DND-41 (cell line): Measurements from ENCODE around the gene SRSF10.
"Not testable (repeated sequence)": the region's sequence is repeated elsewhere in the genome, so short reads cannot be mapped to it uniquely, and the experiment has no call there.

Experiments used
- ATAC-seq: fragments of 200-7000 bp; cut with Tn5 transposase; 3 replicates; pipeline ENCODE4 v1.9.1; 2021; ENCODE audit warnings: low read depth; ENCODE audit not compliant: insufficient read depth
- DNase-seq: peaks from one replicate; pipeline ENCODE4 v3.0.0-alpha.2; 2020
- H2AFZ ChIP-seq: 2 replicates; pipeline ENCODE4 v1.6.0; 2012; ENCODE audit warnings: low read depth, low read length
- H3K27ac ChIP-seq: 2 replicates; pipeline ENCODE4 v1.5.1; 2012; ENCODE audit warnings: low read length, inconsistent platforms
- H3K27me3 ChIP-seq: fragments of 200-600 bp; sonication (generic); 2 replicates; pipeline ENCODE4 v1.6.0; 2012; ENCODE audit warnings: low read length, mild to moderate bottlenecking, inconsistent platforms; ENCODE audit not compliant: insufficient read depth, poor library complexity
- H3K36me3 ChIP-seq: 2 replicates; pipeline ENCODE4 v1.5.1; 2012; ENCODE audit warnings: low read length, inconsistent platforms; ENCODE audit not compliant: insufficient read depth
- H3K4me1 ChIP-seq: 2 replicates; pipeline ENCODE4 v1.5.1; 2012; ENCODE audit warnings: mild to moderate bottlenecking, low read length; ENCODE audit not compliant: insufficient read depth
- H3K4me2 ChIP-seq: 2 replicates; pipeline ENCODE4 v1.6.0; 2012; ENCODE audit warnings: mild to moderate bottlenecking, moderate library complexity, low read length, inconsistent platforms; ENCODE audit not compliant: insufficient read depth
- H3K4me3 ChIP-seq, 2 experiments: fragments of 200-600 bp in 1 of 2; shearing (Covaris generic) in 1 of 2; 2 replicates each; pipeline ENCODE4 v1.5.1; 2012 to 2016; ENCODE audit warnings: inconsistent platforms in 2 of 2, low read length in 2 of 2, mild to moderate bottlenecking in 2 of 2, low read depth in 1 of 2, moderate library complexity in 1 of 2
- H3K79me2 ChIP-seq: 2 replicates; pipeline ENCODE4 v1.6.0; 2012; ENCODE audit warnings: low read length, inconsistent platforms; ENCODE audit not compliant: insufficient read depth
- H3K9ac ChIP-seq: 2 replicates; pipeline ENCODE4 v1.6.0; 2012; ENCODE audit warnings: low read depth, mild to moderate bottlenecking, inconsistent platforms, low read length, moderate library complexity
- H3K9me3 ChIP-seq: 2 replicates; pipeline ENCODE4 v1.5.1; 2012; ENCODE audit warnings: low read length, moderate library complexity, mild to moderate bottlenecking, inconsistent platforms; ENCODE audit not compliant: insufficient read depth, severe bottlenecking
- H4K20me1 ChIP-seq: 2 replicates; pipeline ENCODE4 v1.6.0; 2012; ENCODE audit warnings: low read length; ENCODE audit not compliant: insufficient read depth
- EZH2 ChIP-seq: IDR thresholded peaks from 3 replicates; pipeline ENCODE4 v1.6.1; 2012; ENCODE audit warnings: borderline replicate concordance, low read depth, mild to moderate bottlenecking, moderate library complexity, low read length, inconsistent platforms; ENCODE audit not compliant: severe bottlenecking
- TF ChIP-seq, protein P1 (sequence below): IDR thresholded peaks from 2 replicates; pipeline ENCODE4 v1.5.1; 2012; ENCODE audit warnings: borderline replicate concordance, low read length, moderate library complexity, mild to moderate bottlenecking; ENCODE audit not compliant: poor library complexity, severe bottlenecking; ENCODE audit errors: extremely low read depth

SRSF10 gene

DNA sequence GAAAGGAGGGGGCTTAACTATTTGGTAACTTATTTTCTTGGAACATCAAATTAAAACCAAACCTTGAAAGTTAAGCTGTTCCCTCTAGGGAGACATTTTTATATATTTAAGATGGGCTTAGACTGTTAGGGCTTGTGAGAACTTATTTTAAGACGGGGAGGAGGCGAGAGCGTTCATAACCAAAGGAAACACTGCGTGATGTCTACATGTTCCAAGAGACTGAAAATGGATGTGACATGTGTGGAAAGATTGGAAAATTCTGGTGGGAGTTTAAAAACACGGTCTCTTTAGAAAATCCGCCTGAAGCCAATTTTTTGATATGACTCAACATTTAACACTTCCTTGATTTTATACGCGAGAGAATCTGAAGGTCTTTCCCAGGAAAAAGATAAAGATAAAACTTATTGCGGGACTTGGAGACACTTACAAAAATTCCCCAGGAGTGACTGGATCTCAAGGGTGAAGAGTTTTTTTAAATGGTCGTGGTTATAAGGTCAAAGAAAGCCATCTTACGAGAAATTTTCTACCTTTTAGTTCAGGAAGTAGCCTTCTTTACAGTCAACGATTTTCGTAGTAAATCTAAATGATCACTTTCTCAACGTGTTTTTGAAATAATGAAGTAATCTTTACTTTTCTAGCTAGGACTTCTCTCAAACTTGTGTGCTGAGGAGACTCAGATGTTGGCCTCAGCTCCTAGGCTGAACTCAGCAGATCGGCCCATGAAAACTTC, 19.7 kb downstream of the SRSF10 start:
- peak overlapping the region; percentile 56; the same call in 1 of the 2 replicates for H2AFZ ChIP-seq

DNA sequence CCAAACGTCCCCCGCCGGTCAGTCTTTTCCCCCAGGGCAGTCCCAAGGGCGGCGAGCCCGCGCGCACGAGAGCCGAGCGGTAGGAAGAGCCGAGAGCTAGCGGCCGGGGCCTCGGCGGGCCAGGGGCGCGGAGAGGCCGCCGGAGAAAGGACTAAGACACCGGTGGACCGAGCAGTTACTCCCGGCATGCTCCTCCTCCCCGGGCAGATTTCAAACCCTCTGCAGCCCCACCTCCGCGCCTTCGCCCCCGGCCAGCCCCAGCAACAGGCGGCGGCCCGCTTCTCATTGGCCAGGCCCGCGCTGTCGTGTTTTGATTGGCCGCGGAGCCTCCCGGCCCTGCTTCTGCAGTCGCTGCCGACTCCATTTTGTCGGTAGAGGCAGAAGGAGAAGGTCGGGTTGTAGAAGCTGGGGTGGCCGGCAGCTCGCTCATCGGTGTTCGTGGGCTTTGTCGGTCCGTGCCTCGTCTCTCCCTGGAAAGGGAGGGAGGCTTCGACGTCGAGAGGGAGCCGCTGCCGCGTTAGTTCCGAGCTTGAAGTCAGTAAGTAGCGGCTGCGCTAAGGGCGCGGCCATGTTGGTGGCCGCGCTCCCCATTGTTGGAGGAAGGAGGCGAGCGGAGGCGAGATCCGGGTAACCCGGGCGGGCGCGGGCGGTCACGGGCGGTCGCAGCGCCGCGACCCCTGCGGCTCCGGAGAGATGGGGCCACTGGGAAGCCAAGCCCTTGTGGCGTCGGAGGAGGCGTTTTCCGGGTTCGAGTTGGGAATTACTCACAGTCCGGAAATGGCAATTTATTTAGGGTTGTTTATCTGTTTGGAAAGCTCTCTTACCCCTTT, 20.5 kb downstream of the SRSF10 start, which contains the start of gene PNRC2:
Gene PNRC2 (plus strand): TSS at position 368 of the 830 bp plus-strand sequence. CDS start 1,630 bp downstream, outside the sequence.
- Histone ChIP-seq H2AFZ (peak within 1 kb of the TSS; percentile 96), H3K27ac (peak within 1 kb of the TSS; percentile 99), H3K9me3 (no peaks in the 10 kb centered on the region), H3K36me3 (peaks cover 39% of the 10 kb centered on the region), H4K20me1 (peaks cover 16% of the 10 kb centered on the region; the same call in 1 of the 2 replicates), H3K79me2 (peaks cover 44% of the 10 kb centered on the region), H3K4me1 (peaks cover 34% of the 10 kb centered on the region), H3K4me2 (peak within 1 kb of the TSS; percentile 83), H3K27me3 (no peaks in the 10 kb centered on the region), H3K4me3 (peak within 1 kb of the TSS; percentile 78 to 97), H3K9ac (peak within 1 kb of the TSS; percentile 99)
- DNase-seq (peak; percentile 97), ATAC-seq (peak; percentile 84)
- TF ChIP-seq, protein P1, sequence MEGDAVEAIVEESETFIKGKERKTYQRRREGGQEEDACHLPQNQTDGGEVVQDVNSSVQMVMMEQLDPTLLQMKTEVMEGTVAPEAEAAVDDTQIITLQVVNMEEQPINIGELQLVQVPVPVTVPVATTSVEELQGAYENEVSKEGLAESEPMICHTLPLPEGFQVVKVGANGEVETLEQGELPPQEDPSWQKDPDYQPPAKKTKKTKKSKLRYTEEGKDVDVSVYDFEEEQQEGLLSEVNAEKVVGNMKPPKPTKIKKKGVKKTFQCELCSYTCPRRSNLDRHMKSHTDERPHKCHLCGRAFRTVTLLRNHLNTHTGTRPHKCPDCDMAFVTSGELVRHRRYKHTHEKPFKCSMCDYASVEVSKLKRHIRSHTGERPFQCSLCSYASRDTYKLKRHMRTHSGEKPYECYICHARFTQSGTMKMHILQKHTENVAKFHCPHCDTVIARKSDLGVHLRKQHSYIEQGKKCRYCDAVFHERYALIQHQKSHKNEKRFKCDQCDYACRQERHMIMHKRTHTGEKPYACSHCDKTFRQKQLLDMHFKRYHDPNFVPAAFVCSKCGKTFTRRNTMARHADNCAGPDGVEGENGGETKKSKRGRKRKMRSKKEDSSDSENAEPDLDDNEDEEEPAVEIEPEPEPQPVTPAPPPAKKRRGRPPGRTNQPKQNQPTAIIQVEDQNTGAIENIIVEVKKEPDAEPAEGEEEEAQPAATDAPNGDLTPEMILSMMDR, result no peak
- no peak for TF ChIP-seq EZH2

More for the DNA sequence above, 19.7 kb downstream of the SRSF10 start:
- ATAC-seq, result no peak
- TF ChIP-seq, protein P1, result no peak
- TF ChIP-seq EZH2, result no peak
- peaks cover 51% of the 10 kb centered on the region for H3K79me2 ChIP-seq
- peaks cover 26% of the 10 kb centered on the region for H3K4me1 ChIP-seq
- peaks cover 22% of the 10 kb centered on the region; the same call in 1 of the 2 replicates for H4K20me1 ChIP-seq
- peak overlapping the region; percentile 81 for H3K4me2 ChIP-seq
- DNase-seq, result no peak
- H3K9ac ChIP-seq, result peak overlapping the region; percentile 99
- no peaks in the 10 kb centered on the region for H3K27me3 ChIP-seq
- no peaks in the 10 kb centered on the region for H3K9me3 ChIP-seq
- peak overlapping the region; percentile 99 for H3K27ac ChIP-seq
- H3K4me3 ChIP-seq, result peak overlapping the region; percentile 78 to 97
- H3K36me3 ChIP-seq, result peaks cover 47% of the 10 kb centered on the region

DNA sequence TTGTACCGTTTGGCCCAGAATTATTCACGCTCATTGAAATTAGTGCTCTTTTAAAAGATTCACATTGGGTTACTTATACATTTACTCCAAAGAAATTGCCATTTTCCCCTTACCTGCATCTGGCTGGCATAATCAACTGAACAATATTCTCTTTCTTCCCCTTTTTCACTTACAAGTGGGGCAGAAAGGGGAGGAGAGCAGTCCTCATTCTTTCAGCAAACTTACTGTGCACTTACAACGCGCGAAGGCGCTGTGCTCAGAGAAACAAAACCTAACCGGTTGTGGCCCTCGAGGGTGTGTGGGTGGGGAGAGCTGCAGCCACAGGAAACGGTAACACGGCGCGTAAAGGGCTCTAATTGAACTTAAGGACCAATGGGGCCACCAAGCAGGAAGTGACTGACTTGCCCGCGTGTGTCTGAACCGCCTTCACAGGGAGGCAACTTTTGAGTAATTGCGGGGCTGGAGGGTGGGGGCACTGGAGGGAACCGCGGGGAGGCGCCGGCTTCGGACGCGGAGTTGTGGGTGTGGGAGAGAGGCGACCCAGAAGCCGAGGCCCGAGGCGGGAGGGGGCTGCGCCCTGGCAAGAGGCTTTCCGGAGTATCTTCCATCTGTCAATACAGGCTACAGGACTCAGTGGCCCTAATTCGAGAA, 21.2 kb downstream of the SRSF10 start:
- H3K9me3 ChIP-seq, result no peaks in the 10 kb centered on the region
- H3K4me2 ChIP-seq, result peak overlapping the region; percentile 83
- ATAC-seq (peak; percentile 83), DNase-seq (peak; percentile 95)
- no peaks in the 10 kb centered on the region for H3K27me3 ChIP-seq
- peak overlapping the region; percentile 99 for H3K27ac ChIP-seq
- H3K79me2 ChIP-seq, result peaks cover 37% of the 10 kb centered on the region
- H3K9ac ChIP-seq, result peak overlapping the region; percentile 99
- peak overlapping the region; percentile 58 to 78; a peak in 3 of 4 replicates for H3K4me3 ChIP-seq
- peak overlapping the region; percentile 96 for H2AFZ ChIP-seq
- peaks cover 13% of the 10 kb centered on the region; the same call in 1 of the 2 replicates for H4K20me1 ChIP-seq
- no peak for TF ChIP-seq EZH2
- TF ChIP-seq, protein P1, result peak; percentile 71
- peaks cover 36% of the 10 kb centered on the region for H3K4me1 ChIP-seq
- H3K36me3 ChIP-seq, result peaks cover 34% of the 10 kb centered on the region

DNA sequence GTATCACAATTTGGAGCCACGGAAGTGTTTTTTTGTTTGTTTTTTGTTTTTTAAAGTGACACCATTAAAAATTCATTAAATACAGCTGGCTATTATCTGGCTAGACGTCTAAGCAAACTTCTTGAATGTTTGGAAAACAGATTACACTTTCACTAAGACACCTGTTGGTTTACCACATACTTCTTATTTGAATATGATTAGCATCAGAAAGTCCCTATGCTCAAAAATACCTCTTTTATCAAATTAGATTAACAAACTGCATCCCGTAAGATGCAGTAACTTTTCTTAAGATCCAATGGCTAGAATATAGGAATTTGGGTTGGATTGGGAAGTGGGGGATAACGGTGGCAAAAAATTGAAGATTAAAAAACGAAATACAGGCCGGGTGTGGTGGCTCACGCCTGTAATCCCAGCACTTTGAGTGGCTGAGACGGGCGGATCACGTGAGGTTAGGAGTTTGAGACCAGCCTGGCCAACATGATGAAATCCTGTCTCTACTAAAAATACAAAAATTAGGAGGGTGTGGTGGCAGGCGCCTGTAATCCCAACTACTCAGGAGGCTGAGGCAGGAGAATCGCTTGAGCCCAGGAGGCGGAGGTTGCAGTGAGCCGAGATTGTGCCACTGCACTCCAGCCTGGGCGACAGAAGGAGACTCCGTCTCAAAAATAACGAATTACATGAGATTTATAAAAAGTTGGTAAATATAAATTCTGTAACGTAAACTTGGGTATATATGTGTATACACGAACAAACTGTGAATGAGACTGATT, 21.9 kb downstream of the SRSF10 start:
- peaks cover 31% of the 10 kb centered on the region for H3K79me2 ChIP-seq
- peak overlapping the region; percentile 96 for H2AFZ ChIP-seq
- H3K27ac ChIP-seq, result peak overlapping the region; percentile 99
- H3K27me3 ChIP-seq, DNase-seq, H3K9me3 ChIP-seq, ATAC-seq: not testable (repeated sequence)
- H3K36me3 ChIP-seq, result peaks cover 28% of the 10 kb centered on the region
- peaks cover 36% of the 10 kb centered on the region for H3K4me1 ChIP-seq
- peaks cover 13% of the 10 kb centered on the region; the same call in 1 of the 2 replicates for H4K20me1 ChIP-seq
- peak overlapping the region; percentile 56 to 78; a peak in 3 of 4 replicates for H3K4me3 ChIP-seq
- H3K4me2 ChIP-seq, result peak overlapping the region; percentile 83
- peak overlapping the region; percentile 99 for H3K9ac ChIP-seq
